22Rv1 (cell line): ENCODE measurements around the gene FLRT2.

ENCODE experiments used
- ZFX ChIP-seq: fragments of 450-650 bp; IDR thresholded peaks from 2 replicates; pipeline ENCODE4 v1.6.1; 2017; ENCODE audit warnings: antibody characterized with exemption, borderline replicate concordance
- TF ChIP-seq, protein P1 (sequence below): fragments of 450-650 bp; IDR thresholded peaks from 2 replicates; pipeline ENCODE4 v1.5.1; 2017; ENCODE audit warnings: mild to moderate bottlenecking

DNA sequence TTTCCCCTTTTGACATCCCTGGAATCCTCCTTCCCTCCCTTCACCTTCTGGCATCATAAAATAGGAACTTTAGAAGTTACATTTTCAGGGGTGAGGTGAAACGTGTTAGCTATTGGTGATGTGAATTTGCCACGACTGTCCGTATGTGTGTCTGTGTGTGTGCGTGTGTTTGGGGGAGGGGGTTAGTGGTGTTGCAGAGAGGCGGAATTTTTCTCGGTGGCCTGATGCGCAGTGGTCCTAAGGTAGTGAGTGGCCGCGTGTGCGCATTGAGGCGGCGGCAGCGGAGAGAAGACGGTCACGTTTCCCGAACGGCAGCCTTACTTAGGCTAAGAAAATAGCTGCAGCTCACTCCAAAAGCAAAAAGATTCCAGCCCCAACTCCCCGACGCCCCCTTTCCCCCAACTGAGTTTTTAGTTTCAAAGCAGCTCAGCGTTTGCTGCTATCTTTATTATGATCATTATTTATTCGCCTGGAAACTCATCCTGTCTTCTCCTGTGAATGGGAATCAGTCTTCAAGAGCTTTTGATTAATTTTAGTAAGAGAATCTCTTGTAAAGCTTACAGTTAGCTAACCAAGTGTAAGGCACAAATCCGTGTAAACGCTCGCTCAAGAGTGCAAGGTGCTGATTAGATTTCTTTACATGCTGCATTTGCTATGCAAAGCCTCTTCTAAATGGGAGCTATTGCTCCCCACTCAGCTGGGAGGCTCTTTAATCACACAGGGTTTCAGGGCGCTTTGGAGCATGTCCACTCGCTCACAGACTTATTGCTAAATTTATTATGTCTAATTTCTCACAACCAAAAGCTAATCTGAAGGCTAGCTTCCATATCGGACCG is 4.7 kb downstream of the FLRT2 start:
- TF ChIP-seq, protein P1, sequence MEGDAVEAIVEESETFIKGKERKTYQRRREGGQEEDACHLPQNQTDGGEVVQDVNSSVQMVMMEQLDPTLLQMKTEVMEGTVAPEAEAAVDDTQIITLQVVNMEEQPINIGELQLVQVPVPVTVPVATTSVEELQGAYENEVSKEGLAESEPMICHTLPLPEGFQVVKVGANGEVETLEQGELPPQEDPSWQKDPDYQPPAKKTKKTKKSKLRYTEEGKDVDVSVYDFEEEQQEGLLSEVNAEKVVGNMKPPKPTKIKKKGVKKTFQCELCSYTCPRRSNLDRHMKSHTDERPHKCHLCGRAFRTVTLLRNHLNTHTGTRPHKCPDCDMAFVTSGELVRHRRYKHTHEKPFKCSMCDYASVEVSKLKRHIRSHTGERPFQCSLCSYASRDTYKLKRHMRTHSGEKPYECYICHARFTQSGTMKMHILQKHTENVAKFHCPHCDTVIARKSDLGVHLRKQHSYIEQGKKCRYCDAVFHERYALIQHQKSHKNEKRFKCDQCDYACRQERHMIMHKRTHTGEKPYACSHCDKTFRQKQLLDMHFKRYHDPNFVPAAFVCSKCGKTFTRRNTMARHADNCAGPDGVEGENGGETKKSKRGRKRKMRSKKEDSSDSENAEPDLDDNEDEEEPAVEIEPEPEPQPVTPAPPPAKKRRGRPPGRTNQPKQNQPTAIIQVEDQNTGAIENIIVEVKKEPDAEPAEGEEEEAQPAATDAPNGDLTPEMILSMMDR = no peak
- no peak for TF ChIP-seq ZFX
